GM21717 (cell line): ENCODE data around the gene COL1A1.

Experiments used
- ATAC-seq: cut with Tn5 transposase; IDR thresholded peaks from one replicate; pipeline ENCODE4 v1.9.1; 2021; ENCODE audit warnings: mild to moderate bottlenecking, moderate library complexity; ENCODE audit not compliant: unreplicated experiment

The COL1A1 gene

DNA sequence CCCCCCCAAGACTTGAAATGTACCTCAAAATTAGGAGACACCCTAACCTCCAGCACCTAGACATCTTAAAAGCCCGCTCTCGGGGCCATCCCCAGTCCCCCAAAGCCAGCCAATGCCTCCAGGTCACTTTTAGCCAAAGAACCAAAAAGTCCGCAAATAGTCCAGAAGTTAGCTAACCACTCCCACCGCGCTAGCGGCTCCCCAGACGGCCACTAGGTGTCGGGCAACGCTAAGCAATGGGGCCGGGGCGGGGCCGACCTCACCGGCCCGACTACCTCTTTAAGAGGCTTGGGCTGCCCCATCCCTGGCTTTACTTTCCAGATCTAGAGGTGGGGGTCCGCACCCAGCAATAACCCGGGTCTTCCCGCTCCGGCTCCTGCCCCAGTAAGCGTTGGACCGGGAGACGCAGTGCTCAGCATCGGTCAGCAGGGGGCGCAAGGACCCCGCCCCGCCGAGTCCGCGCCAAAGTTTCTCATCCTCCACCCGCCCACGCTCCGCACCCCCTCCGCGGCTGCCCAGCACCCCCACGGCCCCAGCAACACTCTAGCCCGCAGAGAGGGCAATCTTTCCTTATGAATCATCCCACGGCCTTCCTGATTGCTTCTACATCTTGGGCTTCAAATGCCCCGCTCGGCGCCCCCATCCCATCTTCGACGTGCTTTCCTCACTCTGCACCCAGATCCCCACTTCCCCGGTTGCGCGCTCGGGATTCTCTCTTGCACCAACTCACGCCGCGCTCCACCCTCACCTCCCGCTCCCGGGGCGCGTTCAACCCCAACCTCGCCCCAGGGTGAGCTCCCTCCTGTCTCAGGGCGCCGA lies 765 bp downstream of the COL1A1 start:
- ATAC-seq: peak; percentile 42

DNA sequence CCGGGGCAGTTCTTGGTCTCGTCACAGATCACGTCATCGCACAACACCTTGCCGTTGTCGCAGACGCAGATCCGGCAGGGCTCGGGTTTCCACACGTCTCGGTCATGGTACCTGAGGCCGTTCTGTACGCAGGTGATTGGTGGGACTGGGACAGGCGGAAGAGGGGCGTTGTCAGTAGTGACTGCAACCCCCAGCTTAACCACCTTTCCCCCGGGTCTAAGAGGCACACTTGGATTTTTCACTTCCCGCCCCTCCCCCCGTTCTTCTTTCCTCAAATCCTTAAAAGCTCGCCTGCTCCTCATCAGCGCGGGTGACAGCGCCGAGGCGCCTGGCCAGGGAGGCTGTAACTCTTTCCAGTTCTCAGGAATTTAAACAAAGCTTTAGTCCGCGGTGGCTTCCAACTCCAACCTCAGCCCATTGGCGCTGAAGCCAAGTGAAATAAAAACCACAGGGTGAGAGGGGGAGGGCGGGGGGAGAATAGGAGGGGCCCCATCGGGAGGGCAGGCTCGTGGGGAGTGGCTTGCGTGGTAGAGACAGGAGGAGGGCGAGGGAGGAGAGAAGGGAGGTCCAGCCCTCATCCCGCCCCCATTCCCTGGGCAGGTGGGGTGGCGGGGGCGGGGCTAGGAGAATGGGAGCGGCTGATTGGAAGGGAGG lies 1.5 kb downstream of the COL1A1 start:
- ATAC-seq: no peak

DNA sequence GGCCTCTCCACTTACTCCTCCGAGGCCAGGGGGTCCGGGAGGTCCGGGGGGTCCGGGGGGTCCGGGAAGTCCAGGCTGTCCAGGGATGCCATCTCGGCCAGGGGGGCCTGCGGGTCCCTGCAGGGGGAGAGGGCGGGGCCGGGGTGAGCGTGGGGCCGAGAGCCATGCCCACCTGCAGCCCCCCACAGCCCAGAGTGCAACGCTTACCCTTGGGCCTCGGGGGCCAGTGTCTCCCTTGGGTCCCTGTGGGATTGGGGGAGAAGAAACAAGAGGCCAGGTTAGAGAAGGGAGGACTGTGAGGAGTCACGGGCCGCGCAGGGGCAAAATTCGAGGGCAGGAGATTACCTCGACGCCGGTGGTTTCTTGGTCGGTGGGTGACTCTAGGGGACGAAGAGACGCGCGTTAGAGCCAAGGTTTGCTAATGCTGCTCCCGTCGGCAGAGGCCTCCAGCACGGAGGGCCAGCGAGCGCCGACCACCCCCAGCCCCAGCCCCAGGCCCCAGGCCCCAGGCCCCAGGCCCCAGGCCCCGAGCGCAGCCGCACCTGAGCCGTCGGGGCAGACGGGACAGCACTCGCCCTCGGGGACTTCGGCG lies 2.1 kb downstream of the COL1A1 start:
- ATAC-seq: no peak

DNA sequence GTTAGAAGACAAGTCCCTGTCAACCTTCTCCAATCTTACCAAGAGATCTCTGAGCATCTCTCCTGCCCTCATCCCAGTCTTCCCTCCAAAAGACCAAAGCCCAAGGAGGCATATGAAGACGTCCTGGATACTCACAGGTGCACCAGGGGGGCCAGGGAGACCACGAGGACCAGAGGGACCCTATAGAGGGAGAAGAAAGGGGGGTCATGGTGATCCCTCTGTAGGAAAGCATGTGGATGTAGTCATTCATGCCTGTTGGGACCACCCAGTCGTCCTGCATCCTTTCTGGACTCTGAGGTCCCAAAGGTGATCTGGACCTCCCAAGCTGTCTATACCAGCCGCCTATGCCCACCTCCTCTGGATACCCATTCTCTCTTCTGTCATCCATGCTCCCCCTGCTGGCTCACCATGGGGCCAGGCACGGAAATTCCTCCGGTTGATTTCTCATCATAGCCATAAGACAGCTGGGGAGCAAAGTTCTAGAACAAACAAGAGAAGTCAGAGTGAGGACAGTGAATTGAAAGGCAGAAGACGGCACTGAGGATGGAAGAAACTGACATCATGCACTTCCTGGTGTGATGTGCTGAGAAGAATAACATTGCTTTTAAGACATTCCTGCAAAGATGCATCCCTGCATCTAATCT lies 3.3 kb downstream of the COL1A1 start:
- no peak for ATAC-seq

GRCh38 chr17:50196826-50197225 lies 4.6 kb downstream of the COL1A1 start:
- no peak for ATAC-seq

DNA sequence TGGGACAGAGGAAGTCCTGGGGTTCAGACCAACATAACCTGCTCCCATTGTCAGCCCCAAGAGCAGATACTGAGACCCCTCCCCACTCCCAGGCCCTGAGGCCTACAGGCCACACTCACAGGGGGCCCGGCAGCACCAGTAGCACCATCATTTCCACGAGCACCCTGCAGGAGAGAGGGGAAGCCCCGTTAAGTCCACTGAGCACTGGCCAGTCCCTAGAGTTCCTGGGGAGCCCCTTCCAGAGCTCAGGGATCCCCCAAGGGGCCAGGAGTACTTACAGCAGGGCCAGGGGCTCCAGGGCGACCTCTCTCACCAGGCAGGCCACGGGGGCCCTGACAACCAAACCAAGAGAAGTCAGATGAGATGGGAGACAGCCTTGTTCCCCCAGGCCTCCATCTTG lies 5.4 kb downstream of the COL1A1 start:
- ATAC-seq: no peak

- ATAC-seq: no peak
Observed at GRCh38 chr17:50194934-50195865, 6.2 kb downstream of the COL1A1 start.

DNA sequence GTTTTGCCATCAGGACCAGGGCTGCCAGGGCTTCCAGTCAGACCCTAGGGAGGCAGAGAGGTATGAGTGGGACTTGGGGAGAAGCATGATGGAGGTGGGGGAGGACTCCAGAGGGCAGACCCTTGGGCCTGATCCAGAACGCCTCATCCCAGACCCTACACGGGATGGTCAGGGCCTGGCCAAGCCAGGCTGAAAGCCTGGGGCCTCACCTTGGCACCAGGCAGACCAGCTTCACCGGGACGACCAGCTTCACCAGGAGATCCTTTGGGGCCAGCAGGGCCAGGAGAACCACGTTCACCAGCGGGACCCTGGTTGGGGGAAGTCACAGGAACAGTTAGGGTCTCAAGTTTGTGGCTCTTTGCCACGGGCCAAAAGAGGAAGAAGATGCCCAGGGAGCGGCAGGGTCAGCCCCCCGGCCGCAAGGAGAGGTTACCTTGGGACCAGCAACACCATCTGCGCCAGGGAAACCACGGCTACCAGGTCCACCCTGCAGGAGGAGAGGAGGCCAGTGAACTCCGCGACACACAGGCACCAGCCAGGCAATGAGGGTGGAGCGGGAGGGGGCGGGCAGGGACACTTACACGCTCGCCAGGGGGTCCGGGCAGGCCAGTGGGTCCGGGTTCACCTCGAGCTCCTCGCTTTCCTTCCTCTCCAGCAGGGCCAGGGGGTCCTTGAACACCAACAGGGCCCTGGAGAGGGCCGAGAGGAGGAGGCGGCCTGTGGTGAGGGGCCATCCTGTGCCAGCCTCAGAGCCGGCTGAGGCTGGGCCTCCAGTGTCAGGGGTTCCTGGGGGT lies 7.1 kb downstream of the COL1A1 start:
- no peak for ATAC-seq

DNA sequence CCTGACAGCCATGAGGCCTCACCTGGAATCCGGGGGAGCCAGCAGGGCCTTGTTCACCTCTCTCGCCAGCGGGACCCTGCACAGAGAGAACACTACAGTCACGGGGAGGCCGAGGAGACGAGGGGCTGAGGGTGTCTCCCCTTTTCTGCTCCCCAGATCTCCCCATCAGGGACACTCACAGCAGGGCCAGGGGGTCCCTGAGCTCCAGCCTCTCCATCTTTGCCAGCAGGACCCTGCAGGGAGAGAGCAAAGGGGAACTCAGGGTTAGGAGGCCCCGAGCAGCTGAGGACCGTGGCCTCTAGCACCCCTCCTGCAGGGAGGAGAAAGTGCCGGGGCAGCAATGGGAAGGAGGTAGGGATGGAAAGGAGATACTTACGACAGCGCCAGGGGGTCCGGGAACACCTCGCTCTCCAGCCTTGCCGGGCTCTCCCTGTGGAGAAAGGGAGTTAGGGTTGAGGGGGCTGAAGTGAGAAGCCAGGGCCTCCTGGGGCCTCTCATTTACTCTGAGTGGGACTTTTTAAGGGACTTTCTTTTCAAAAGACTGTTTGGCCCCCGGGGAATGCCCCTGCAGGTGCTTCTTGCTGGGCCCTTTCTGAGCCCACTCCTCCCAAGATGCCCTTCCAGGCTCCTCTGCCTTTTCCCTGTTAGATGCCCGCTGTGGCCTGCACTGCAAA lies 8.7 kb downstream of the COL1A1 start:
- no peak for ATAC-seq

DNA sequence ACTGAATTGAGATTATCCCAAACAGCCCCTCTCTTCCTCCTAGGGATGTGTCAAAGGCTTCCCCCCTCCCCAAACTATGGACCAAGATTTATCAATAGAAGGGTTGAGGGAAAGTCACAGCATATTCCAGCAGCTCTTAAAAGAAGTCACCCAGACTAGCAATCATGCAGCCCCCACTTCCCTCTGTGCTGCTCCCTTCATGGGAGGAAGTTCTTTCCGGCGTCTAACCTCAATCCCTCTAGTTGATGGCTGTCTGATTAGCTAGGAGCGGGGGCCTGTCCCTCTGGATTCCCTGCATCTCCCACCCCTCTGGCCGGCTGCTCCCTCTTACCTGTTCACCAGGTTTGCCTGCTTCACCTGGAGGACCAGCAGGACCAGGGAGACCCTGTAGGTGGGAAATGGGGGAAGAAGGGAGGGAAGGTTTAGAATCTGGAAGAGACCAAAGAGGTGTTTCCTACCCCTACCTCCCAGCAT lies 9.2 kb downstream of the COL1A1 start:
- no peak for ATAC-seq

- ATAC-seq: no peak
Observed at GRCh38 chr17:50191359-50192143, 9.9 kb downstream of the COL1A1 start.

DNA sequence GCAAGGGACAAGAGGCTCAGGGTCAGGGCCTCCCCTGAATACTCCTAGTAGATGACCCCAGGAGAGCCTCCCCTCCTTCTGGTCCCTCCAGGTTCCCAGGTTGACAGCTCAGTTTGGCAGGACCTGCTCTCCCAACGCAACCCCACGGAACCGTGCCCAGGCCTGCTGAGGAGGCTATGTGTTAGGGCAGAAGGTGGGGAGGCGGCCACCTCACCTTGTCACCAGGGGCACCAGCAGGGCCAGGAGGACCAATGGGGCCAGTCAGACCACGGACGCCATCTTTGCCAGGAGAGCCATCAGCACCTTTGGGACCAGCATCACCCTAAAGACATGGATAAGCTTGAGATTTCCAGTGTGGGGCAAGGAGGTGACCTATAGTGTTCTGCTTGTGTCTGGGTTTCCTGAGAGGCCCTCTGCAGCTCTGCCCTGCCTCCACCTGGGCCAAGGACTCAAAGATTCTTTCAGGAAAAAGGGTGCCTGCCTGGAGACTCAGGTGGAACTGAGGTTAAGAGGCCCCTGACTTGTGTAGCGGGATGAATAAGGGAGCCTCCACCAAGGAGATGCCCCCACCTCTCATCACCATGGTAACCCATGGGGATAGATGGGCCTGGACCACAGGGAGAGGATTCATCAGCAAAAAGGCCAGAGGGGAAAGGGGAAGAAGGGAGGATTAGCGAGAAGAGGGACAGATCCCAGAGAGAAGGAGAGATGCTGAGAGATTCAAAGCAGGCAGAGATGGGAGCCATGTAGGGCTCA lies 10.7 kb downstream of the COL1A1 start:
- ATAC-seq: no peak

DNA sequence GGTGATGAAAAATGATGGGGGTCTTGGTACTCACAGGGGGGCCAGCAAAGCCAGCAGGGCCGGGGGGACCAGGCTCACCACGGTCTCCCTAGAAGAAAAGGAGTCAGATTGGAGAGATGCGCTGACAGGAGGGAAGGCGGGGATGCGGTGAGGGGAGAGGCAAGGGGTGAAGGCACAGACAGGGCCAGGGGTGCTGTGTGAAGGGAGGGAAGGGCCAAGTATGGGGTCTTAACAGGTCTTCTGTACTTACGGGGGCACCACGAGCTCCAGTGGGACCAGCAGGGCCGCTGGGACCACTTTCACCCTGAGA lies 11.2 kb downstream of the COL1A1 start:
- no peak for ATAC-seq

- no peak for ATAC-seq
Observed at GRCh38 chr17:50189550-50190292, 11.7 kb downstream of the COL1A1 start.

GRCh38 chr17:50188921-50189549 lies 12.4 kb downstream of the COL1A1 start:
- ATAC-seq: no peak

GRCh38 chr17:50188531-50188920 lies 12.9 kb downstream of the COL1A1 start:
- ATAC-seq: no peak
